GM15510 (cell line): ENCODE results near the gene MOXD1.

Source experiments
- POLR2A ChIP-seq: IDR thresholded peaks from 3 replicates; pipeline ENCODE4 v1.6.1; 2011; ENCODE audit warnings: borderline replicate concordance; ENCODE audit not compliant: insufficient read length; ENCODE audit errors: extremely low read depth

The MOXD1 gene

DNA sequence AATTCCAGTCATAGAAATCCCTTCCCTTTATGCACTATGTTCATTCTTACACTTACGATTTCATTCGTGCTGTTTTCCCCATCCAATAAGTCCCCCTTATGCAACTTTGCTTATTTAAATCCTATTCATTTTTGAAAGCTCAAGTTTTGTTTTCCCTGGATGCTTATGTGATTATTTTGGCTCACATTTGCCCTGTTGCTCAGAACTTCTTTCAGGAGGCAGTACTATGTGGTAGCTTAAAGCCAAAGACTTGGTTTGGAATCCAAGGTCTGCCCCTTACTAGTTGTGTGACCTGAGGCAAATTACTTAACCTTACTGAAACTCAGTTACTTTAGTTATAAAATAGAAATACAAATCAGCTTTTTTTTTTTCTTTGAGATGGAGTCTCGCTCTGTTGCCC lies 59.6 kb downstream of the MOXD1 start:
- TF ChIP-seq POLR2A: no peak

DNA sequence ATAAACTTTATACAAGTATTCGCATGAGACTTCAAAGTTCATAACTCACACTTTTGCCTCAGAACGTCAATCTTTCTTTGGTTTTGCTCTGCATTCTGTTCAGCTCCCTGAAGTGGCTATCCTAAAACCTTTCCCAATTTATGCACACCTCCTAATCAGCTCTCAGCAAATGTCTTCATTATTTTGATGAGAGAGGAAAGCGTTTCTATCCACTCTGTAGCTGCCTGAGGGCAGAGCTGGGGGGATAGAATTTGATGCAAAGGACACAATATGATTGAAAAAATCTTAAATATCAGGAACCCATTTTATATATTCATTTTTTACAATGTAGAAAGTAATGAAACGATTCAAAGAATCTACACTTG lies 66.8 kb downstream of the MOXD1 start:
- TF ChIP-seq POLR2A: no peak

DNA sequence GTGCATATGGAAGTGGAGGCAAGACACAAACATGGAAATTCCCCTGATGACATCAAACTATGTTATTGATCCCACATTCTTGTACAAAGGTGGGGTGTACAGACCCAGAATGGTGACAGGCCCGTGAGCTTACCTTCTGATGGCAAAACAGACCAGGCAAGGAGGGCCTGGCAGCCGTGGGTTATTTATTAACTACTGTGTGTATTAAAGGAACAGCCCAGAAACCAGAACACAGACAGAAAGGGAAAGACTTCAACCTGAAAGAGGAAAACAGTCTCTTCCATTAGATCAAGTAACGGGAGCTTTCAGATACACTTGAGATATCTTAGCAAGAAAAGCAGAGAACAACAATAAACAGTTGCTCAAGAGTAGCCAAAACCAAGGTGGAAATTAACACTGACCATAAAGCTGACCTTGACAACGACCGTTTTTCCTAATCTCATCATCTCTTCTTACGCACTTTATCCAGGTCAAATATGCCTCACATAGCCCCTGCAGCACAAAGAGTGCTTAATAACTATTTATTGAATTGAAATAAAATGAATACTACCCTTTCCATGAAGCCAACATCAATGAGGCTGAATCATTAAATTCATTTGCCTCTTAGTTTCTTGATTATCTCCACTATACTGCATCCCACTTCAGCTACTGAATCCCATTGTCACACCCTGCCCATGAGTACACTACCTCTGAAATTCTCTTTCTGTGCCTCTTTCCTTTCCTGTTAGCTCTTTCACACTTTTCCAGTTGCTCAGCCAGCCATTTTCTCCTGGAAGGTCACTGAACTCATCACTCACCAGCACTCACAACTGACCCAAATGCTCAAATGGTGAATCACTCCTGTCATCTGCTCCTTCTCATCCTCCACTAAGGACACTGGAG lies 67.4 kb downstream of the MOXD1 start:
- TF ChIP-seq POLR2A: no peak

DNA sequence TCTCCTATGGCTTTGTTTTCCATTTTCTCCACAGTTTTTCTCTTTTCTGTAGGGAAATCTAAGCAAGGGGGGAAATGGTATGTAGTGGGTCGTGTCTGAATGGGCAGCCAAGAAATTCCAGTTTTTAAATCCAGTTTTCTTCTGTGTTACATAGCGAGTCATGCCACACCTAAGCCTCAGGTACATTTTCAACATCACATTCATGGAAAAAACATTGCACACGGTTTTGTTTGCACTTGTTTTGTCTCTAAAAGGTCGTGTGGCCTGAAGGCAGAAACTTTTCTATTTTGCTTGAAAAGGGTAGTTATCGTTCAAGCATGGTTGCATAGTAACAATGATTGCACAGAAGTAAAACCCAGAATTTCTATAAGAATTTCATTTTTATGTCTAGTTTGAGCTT lies 70.5 kb downstream of the MOXD1 start:
- no peak for TF ChIP-seq POLR2A

DNA sequence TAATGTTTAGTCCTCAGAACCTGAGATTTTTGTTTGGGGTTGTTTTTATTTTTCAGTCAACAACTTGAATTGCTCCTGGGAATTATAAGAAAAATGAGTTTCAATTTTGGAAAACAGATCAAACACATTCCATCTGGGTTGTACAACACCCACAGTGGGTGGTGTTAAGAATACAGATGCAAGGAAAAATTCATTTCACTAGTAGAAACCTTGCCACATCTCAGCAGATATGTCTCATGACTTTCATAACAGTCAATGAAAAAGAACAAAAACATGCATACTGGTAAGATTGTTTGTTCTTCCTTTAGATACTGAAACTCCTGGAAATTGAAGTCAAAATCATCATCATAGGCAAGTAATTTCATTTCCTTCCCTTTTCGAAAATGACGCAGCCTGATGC lies 78.9 kb downstream of the MOXD1 start:
- no peak for TF ChIP-seq POLR2A

DNA sequence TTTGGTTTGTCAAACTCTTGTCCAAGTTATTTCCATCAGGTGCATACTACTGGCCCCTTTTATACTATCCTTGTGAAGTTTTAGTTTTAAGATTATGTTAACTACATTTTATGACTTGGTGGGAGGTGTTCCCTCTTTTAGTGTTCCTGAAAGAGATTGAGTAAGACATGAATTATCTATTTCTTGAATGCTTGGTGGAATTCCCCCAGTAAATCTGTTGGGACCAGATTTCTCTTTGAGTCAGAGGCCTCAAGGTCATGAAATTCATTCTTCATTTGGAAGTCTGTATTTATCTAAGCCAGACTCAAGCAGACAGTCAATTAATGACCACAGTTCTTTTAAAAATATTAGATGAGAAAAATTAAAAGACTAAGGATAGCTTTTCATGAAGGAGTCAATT lies 81.3 kb downstream of the MOXD1 start:
- no peak for TF ChIP-seq POLR2A

DNA sequence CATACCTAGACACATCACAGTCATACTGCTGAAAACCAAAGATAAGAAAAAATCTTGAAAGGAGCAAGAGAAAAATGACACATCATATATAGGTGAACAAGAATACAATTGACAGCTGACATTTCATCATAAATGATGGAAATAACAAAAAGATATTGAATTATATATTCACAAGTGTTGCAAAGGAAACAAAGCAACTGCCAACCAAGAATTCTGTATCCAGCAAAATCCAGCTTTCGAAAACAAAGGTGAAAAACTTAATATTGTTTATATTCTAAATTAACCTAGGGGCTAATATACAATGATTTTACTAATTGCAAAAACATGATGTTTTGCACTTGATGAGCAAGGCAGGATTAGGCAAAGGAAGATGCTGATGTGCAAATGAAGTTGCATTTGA lies 84.3 kb downstream of the MOXD1 start:
- no peak for TF ChIP-seq POLR2A

DNA sequence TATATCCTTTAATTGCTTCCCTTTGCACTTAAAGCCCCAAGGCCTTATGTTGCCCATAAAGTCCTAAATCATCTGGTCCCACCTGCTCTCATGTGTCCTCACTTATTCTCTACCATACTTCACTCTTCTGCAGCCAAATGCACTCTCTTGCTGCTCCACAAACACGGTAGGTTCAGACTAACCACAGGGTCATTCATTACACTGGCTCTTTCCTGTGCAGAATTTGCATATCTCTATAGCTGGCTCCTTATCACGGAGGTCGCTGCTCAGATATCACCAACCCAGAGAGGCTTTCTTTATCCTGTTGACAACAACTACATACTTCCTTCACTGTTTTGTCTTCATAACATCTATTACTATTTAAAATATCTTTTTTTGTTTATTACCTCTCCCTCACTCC lies 86.8 kb downstream of the MOXD1 start:
- TF ChIP-seq POLR2A: no peak

DNA sequence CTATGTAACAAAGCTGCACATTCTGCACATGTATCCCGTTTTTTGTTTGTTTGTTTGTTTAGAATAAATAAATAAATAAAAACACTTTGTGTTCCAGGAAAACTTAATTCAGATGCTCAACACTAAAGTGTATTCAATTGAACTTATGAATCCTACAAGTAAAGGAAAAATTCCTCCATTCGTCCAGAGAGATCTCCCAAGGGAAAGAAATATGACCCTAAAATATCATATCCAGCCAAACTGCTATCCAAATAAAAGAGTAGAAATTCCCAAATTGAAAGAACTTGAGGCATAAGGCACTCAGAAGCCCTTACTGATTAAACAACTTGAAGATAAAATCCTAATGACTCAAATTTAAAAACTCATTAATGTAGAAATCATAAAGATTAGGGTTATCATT lies 90.4 kb downstream of the MOXD1 start:
- TF ChIP-seq POLR2A: no peak

DNA sequence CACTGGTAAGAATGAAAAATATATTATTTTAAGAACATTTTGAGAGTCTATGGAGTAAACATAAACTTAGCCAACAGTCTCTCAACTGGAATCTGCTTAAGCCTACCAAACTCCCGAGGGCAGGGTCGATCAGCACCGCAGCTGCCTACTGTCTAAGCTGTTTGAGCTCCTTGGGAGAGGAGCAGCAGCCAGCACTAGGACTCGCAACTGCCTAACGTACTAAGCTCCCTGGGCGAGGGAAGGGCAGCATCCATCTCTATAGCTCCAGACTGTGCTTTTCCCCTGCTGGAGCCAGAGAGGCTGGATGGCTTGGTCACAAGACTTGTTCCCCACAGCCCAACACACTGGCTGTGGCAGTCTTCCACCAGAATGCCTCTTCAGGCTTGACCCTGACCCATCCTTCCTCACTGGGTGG lies 96.4 kb downstream of the MOXD1 start:
- no peak for TF ChIP-seq POLR2A

DNA sequence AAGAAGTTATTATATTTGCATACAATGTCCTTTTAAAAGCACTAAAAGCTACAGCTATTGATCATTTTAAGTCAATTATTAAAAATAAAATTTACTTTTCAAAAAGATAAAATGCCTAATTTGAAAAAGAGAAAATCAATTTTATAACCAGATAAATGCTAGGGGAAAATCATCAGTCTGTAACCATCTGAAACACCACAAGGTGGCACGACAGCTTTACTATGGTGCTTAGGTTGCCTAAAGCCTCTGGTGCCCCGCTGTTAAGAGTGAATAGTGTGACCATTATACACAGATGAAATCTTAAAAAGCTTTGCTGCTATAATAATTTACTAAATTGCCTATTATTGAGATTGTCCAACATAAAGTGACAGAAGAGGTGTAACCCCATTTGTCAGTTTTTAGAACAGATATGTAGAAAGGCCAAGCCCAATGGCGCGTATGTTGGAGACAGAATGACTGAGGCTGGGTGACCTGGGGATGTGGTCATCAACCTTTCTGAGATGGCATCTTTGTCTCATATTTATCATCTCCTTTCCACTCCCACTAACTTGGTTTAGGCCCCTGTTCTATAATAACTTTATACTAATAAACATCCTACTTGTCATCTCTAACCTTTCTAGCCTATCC lies 100.8 kb downstream of the MOXD1 start:
- TF ChIP-seq POLR2A: no peak

DNA sequence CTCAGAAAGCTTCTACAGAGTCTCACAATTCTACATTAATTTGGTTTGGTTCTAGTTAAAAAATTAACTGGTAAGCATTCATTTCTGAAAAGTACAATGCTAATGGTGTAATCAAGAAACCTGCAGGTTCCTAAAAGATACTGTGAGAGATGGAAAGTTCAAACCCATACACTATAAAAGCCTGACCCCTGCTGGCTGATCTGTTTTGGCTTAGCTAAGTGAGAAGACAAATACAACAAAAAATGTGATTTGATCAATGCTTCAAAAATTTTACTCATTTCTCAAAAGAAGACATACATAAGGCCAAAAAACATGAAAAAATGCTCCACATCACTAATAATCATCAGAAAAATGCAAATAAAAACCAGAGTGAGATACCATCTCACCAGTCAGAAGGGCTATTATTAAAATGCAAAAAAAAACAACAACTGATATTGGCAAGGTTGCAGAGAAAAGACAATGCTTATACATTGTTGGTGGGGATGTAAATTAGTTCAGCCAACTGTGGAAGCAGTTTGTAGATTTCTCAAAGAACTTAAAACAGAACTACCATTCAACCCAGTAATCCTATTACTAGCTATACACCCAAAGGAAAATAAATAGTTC lies 102.8 kb downstream of the MOXD1 start:
- no peak for TF ChIP-seq POLR2A

DNA sequence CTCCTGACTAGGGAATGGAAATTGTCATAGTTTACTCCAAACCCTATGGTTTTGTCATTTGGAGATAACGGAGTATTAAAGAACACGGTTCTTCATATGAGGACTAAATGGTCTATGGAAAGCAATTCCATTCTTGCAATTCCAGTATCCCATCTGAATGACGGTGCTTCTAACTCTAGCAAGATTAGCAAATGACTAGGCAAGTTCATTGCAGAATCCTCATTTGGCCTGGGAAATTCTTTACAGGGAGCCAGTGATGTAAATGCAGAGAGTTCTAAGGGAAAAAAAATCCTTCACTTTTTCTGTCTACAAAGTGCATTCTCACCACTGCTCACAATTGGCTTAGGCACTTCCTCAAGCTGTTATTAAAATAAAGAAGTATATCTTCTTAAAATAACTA lies 111.5 kb downstream of the MOXD1 start:
- TF ChIP-seq POLR2A: no peak

DNA sequence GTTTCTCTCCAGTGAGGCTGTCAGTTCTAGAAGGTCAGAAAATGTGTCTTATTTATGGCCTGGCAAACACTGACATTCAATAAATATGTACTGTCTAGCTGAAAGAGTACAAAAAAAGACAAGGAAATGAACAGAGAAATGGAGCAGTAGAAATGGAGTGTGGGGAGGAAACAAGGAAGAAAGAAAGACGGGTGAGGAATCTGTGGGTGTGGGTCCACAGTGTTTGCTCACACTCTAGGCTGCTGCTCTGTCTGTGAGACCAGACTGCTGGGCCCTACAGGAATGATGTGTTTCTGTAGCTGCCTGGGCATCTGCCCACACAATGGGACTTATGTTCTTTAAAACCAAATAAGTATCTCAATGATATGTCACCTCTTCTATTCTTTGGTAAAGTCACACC lies 114.2 kb downstream of the MOXD1 start:
- TF ChIP-seq POLR2A: no peak

DNA sequence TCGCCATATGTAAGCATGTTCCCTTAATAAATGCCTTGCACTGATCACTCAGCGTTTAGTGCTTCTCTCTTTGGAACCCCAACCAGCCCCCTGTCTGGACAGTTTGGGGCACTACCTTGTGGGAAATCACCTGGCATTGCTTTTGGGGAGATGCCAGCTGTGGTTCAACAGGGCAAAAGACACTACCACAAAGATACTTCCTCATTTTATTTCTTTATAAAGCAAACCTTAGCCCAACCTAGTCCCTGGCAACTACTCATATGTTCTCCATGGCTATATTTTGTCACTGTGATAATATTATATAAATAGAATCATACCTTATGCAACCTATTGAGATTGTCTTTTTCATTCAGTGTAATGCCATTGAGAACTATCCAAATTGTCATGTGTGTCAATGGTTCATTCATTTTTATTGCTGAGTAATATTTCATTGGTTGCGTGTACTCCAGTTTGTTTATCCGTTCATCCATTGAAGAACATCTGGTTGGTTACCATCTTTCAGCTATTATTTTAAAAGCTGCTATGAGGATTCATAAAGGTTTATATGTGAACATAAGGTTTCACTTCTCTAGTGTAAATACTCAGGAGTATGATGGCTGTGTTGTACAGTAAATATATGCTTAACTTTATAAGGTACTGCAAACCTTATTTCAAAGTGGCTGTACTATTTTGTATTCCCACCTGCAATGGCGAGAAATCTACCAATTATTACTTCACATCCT lies 114.8 kb downstream of the MOXD1 start:
- TF ChIP-seq POLR2A: no peak
